Liver (tissue), 9 donors: ENCODE data around the gene PCDHGB5. TPM values are rescaled to one million over a fixed set of nuclear protein-coding genes. Genes with fewer than 3 reads are reported as not detected.
A peak's percentile ranks its signal among the peaks of the same experiment; 100 is the strongest.

ENCODE experiments used
- DNase-seq: peaks from one replicate; pipeline ENCODE4 v3.0.0-alpha.2; 2017; ENCODE audit warnings: low spot score
- H3K27ac ChIP-seq, 2 donors: one replicate each; pipeline ENCODE4 v1.7.0; 2013; ENCODE audit warnings: inconsistent platforms in 2 of 2, low read length in 2 of 2, control low read depth in 1 of 2, low read depth in 1 of 2, mild to moderate bottlenecking in 1 of 2
- H3K27me3 ChIP-seq, 4 donors: one replicate each; pipeline versions ENCODE4 v1.6.1 to v1.7.0; 2013; ENCODE audit warnings: low read length in 3 of 4, inconsistent platforms in 1 of 4, mild to moderate bottlenecking in 1 of 4, moderate library complexity in 1 of 4; ENCODE audit not compliant: control insufficient read depth in 4 of 4, insufficient read depth in 4 of 4
- H3K36me3 ChIP-seq, 4 donors: one replicate each; pipeline versions ENCODE4 v1.6.1 to v1.7.0; 2013; ENCODE audit warnings: low read length in 3 of 4, mild to moderate bottlenecking in 3 of 4, low read depth in 1 of 4, moderate library complexity in 1 of 4; ENCODE audit not compliant: control insufficient read depth in 4 of 4, insufficient read depth in 3 of 4
- H3K4me1 ChIP-seq, 4 donors: one replicate each; pipeline versions ENCODE4 v1.6.1 to v1.7.0; 2013; ENCODE audit warnings: low read length in 3 of 4, mild to moderate bottlenecking in 3 of 4, moderate library complexity in 1 of 4; ENCODE audit not compliant: control insufficient read depth in 4 of 4, insufficient read depth in 4 of 4
- H3K4me3 ChIP-seq, 3 donors: one replicate each; pipeline versions ENCODE4 v1.6.1 to v1.7.0; 2013; ENCODE audit warnings: low read length in 3 of 3, control low read depth in 1 of 3, low read depth in 1 of 3, mild to moderate bottlenecking in 1 of 3
- H3K9ac ChIP-seq, 2 donors: one replicate each; pipeline ENCODE4 v1.7.0; 2013; ENCODE audit warnings: low read length in 2 of 2, mild to moderate bottlenecking in 2 of 2, moderate library complexity in 2 of 2, control low read depth in 1 of 2, low read depth in 1 of 2
- H3K9me3 ChIP-seq, 4 donors: one replicate each; pipeline versions ENCODE4 v1.6.1 to v1.7.0; 2013; ENCODE audit warnings: low read length in 3 of 4; ENCODE audit not compliant: control insufficient read depth in 4 of 4
- EGR1 ChIP-seq, 2 donors: IDR thresholded peaks; 2 replicates each; pipeline ENCODE4 v1.6.1; 2016 to 2018; ENCODE audit warnings: antibody characterized with exemption in 2 of 2, low read depth in 2 of 2
- FOXA1 ChIP-seq: IDR thresholded peaks from 2 replicates; pipeline ENCODE4 v1.6.1; 2016; ENCODE audit warnings: antibody characterized with exemption
- FOXA2 ChIP-seq: IDR thresholded peaks from 2 replicates; pipeline ENCODE4 v1.6.1; 2016; ENCODE audit warnings: antibody characterized with exemption
- GABPA ChIP-seq, 2 donors: IDR thresholded peaks in 1 of 2; conservative IDR thresholded peaks in 1 of 2; 2 replicates each; pipeline ENCODE4 v1.6.1; 2016; ENCODE audit warnings: antibody characterized with exemption in 2 of 2, mild to moderate bottlenecking in 1 of 2, moderate library complexity in 1 of 2
- HNF4A ChIP-seq, 2 donors: conservative IDR thresholded peaks; 2 replicates each; pipeline ENCODE4 v1.6.1; 2016; ENCODE audit warnings: antibody characterized with exemption in 2 of 2, mild to moderate bottlenecking in 2 of 2
- HNF4G ChIP-seq: IDR thresholded peaks from 2 replicates; pipeline ENCODE4 v1.6.1; 2016; ENCODE audit warnings: antibody characterized with exemption
- JUND ChIP-seq, 2 donors: IDR thresholded peaks; 2 replicates each; pipeline ENCODE4 v1.6.1; 2016; ENCODE audit warnings: antibody characterized with exemption in 2 of 2
- NR2F2 ChIP-seq: IDR thresholded peaks from 2 replicates; pipeline ENCODE4 v1.6.1; 2016; ENCODE audit warnings: antibody characterized with exemption
- RAD21 ChIP-seq, 2 donors: IDR thresholded peaks; 2 replicates each; pipeline ENCODE4 v1.6.1; 2016; ENCODE audit warnings: antibody characterized with exemption in 2 of 2, mild to moderate bottlenecking in 2 of 2
- RXRA ChIP-seq, 2 donors: IDR thresholded peaks; 2 replicates each; pipeline ENCODE4 v1.6.1; 2017 to 2018; ENCODE audit warnings: antibody characterized with exemption in 2 of 2, mild to moderate bottlenecking in 1 of 2
- SP1 ChIP-seq: IDR thresholded peaks from 2 replicates; pipeline ENCODE4 v1.6.1; 2018; ENCODE audit warnings: antibody characterized with exemption, mild to moderate bottlenecking
- TAF1 ChIP-seq: conservative IDR thresholded peaks from 2 replicates; pipeline ENCODE4 v1.6.1; 2016; ENCODE audit warnings: antibody characterized with exemption, mild to moderate bottlenecking
- YY1 ChIP-seq: IDR thresholded peaks from 2 replicates; pipeline ENCODE4 v1.6.1; 2016; ENCODE audit warnings: antibody characterized with exemption, mild to moderate bottlenecking
- WGBS: extraction: QIAGEN DNeasy Blood & Tissue Kit; methylation state at CpG from one replicate; pipeline ENCODE4 v1.1.7; 2013; 5-methylcytosine and 5-hydroxymethylcytosine counted together
- polyA plus RNA-seq, 2 donors: library from polyadenylated mRNA; stranded (reverse) in 1 of 2; unstranded in 1 of 2; fragments of 200-250 nt in 1 of 2; fragments of >200 nt in 1 of 2; fragmentation: Nextera tagmentation in 1 of 2; extraction: Ambion mirVana in 1 of 2; gene quantifications; one replicate each; pipeline versions ENCODE4 v1.2.1 to v1.2.3, GENCODE V29; 2013 to 2015
- total RNA-seq, 2 donors: library from RNA; depleted of rRNA; stranded (reverse); fragments of >200 nt; gene quantifications; one replicate each; pipeline ENCODE4 v1.2.3, GENCODE V29; 2014
- TF ChIP-seq, protein P1 (sequence below): IDR thresholded peaks from 2 replicates; pipeline ENCODE4 v1.6.1; 2016; ENCODE audit warnings: antibody characterized with exemption
- TF ChIP-seq, protein P2 (sequence below): IDR thresholded peaks from 2 replicates; pipeline ENCODE4 v1.6.1; 2016; ENCODE audit warnings: antibody characterized with exemption, mild to moderate bottlenecking
- TF ChIP-seq, protein P3 (sequence below): IDR thresholded peaks from 2 replicates; pipeline ENCODE4 v1.6.1; 2016; ENCODE audit warnings: antibody characterized with exemption
- TF ChIP-seq, protein P4 (sequence below): IDR thresholded peaks from 2 replicates; pipeline ENCODE4 v1.6.1; 2016; ENCODE audit warnings: antibody characterized with exemption
- TF ChIP-seq, protein P5 (sequence below): fragments of 150-350 bp; IDR thresholded peaks from 2 replicates; pipeline ENCODE4 v1.5.1; 2017; ENCODE audit warnings: improper control_type of control experiment, low read depth, low read length; ENCODE audit not compliant: missing input control
- donor health status: healthy.
- donor health status: healthy.
- donor health status: healthy.
- donor health status: healthy.
- donor health status: healthy.

Gene PCDHGB5
- total and polyA plus RNA-seq, 4 donors: 0.76 to 3.8 (median 2.3) TPM

DNA sequence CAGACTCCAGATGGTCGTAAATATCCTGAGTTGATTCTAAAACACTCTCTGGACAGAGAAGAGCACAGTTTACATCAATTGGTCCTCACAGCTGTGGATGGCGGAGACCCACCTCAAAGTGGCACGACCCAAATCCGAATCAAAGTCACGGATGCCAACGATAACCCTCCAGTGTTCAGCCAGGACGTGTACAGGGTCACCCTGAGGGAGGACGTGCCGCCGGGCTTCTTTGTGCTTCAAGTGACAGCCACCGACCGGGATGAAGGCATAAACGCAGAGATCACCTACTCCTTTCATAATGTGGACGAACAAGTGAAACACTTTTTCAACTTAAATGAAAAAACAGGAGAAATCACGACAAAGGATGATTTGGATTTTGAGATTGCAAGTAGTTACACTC lies 37.1 kb upstream of the PCDHGB5 start:
- WGBS: 29% methylated on average over 15 of the region's 15 CpGs
- TF ChIP-seq HNF4A (conservative IDR thresholded peaks at IDR 0.05): no peak
- TF ChIP-seq EGR1 (IDR thresholded peaks at IDR 0.05; ENCODE audit: low read depth in 2 of 2): no peak
- no peak for TF ChIP-seq SP1
- no peak for TF ChIP-seq TAF1
- TF ChIP-seq FOXA2: no peak
- TF ChIP-seq, protein P1, sequence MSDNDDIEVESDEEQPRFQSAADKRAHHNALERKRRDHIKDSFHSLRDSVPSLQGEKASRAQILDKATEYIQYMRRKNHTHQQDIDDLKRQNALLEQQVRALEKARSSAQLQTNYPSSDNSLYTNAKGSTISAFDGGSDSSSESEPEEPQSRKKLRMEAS: no peak
- TF ChIP-seq RXRA (IDR thresholded peaks at IDR 0.05): no peak
- TF ChIP-seq, protein P2, sequence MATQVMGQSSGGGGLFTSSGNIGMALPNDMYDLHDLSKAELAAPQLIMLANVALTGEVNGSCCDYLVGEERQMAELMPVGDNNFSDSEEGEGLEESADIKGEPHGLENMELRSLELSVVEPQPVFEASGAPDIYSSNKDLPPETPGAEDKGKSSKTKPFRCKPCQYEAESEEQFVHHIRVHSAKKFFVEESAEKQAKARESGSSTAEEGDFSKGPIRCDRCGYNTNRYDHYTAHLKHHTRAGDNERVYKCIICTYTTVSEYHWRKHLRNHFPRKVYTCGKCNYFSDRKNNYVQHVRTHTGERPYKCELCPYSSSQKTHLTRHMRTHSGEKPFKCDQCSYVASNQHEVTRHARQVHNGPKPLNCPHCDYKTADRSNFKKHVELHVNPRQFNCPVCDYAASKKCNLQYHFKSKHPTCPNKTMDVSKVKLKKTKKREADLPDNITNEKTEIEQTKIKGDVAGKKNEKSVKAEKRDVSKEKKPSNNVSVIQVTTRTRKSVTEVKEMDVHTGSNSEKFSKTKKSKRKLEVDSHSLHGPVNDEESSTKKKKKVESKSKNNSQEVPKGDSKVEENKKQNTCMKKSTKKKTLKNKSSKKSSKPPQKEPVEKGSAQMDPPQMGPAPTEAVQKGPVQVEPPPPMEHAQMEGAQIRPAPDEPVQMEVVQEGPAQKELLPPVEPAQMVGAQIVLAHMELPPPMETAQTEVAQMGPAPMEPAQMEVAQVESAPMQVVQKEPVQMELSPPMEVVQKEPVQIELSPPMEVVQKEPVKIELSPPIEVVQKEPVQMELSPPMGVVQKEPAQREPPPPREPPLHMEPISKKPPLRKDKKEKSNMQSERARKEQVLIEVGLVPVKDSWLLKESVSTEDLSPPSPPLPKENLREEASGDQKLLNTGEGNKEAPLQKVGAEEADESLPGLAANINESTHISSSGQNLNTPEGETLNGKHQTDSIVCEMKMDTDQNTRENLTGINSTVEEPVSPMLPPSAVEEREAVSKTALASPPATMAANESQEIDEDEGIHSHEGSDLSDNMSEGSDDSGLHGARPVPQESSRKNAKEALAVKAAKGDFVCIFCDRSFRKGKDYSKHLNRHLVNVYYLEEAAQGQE: no peak
- no peak for TF ChIP-seq GABPA (IDR thresholded peaks at IDR 0.05 in 1 of 2, conservative IDR thresholded peaks at IDR 0.05 in 1 of 2)
- TF ChIP-seq FOXA1: no peak
- no peak for TF ChIP-seq JUND (IDR thresholded peaks at IDR 0.05)
- no peak for DNase-seq
- Histone ChIP-seq H3K9me3 (peaks cover 39 to 88% (median 67%) of the 10 kb centered on the region in 4 donors), H3K4me3 (peak overlapping the region in 2 of 3 donors; percentile 37 to 42), H3K27me3 (peaks cover 0 to 2% (median 0%) of the 10 kb centered on the region in 4 donors), H3K27ac (no peak overlapping the region), H3K36me3 (no peaks in the 10 kb centered on the region), H3K9ac (no peak overlapping the region), H3K4me1 (no peaks in the 10 kb centered on the region)

DNA sequence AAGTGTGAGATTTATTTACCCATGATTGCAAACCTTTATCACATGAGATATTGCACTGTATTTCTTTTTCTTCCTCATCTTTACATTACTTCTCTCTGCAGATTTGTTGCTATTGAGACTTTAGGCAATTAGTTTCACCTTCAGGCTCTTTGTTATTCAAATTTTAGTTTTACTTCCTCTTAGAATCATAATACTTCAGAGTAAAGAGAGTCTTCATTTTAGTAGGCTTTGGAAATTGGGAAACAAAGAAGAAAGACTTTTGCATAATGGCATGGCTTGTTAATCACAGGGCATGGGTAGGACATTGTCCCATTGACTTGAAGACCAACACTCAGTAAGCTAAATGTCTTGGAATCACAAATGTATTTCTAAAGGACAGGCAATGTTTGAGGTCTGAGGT lies 35.0 kb upstream of the PCDHGB5 start:
- DNase-seq: no peak
- TF ChIP-seq EGR1 (IDR thresholded peaks at IDR 0.05; ENCODE audit: low read depth in 2 of 2) (no peak), NR2F2 (no peak), FOXA1 (no peak), TAF1 (no peak), FOXA2 (no peak), HNF4G (no peak), RAD21 (IDR thresholded peaks at IDR 0.05) (no peak), HNF4A (conservative IDR thresholded peaks at IDR 0.05) (no peak), YY1 (no peak), GABPA (IDR thresholded peaks at IDR 0.05 in 1 of 2, conservative IDR thresholded peaks at IDR 0.05 in 1 of 2) (no peak), SP1 (no peak), JUND (IDR thresholded peaks at IDR 0.05) (no peak), RXRA (IDR thresholded peaks at IDR 0.05) (no peak)
- TF ChIP-seq, protein P2: no peak
- TF ChIP-seq, protein P3, sequence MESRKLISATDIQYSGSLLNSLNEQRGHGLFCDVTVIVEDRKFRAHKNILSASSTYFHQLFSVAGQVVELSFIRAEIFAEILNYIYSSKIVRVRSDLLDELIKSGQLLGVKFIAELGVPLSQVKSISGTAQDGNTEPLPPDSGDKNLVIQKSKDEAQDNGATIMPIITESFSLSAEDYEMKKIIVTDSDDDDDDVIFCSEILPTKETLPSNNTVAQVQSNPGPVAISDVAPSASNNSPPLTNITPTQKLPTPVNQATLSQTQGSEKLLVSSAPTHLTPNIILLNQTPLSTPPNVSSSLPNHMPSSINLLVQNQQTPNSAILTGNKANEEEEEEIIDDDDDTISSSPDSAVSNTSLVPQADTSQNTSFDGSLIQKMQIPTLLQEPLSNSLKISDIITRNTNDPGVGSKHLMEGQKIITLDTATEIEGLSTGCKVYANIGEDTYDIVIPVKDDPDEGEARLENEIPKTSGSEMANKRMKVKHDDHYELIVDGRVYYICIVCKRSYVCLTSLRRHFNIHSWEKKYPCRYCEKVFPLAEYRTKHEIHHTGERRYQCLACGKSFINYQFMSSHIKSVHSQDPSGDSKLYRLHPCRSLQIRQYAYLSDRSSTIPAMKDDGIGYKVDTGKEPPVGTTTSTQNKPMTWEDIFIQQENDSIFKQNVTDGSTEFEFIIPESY: no peak
- TF ChIP-seq, protein P4, sequence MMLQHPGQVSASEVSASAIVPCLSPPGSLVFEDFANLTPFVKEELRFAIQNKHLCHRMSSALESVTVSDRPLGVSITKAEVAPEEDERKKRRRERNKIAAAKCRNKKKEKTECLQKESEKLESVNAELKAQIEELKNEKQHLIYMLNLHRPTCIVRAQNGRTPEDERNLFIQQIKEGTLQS: no peak
- TF ChIP-seq, protein P1: no peak
- TF ChIP-seq, protein P5, sequence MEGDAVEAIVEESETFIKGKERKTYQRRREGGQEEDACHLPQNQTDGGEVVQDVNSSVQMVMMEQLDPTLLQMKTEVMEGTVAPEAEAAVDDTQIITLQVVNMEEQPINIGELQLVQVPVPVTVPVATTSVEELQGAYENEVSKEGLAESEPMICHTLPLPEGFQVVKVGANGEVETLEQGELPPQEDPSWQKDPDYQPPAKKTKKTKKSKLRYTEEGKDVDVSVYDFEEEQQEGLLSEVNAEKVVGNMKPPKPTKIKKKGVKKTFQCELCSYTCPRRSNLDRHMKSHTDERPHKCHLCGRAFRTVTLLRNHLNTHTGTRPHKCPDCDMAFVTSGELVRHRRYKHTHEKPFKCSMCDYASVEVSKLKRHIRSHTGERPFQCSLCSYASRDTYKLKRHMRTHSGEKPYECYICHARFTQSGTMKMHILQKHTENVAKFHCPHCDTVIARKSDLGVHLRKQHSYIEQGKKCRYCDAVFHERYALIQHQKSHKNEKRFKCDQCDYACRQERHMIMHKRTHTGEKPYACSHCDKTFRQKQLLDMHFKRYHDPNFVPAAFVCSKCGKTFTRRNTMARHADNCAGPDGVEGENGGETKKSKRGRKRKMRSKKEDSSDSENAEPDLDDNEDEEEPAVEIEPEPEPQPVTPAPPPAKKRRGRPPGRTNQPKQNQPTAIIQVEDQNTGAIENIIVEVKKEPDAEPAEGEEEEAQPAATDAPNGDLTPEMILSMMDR: no peak
- H3K9me3 ChIP-seq: peaks cover 42 to 79% (median 60%) of the 10 kb centered on the region in 4 donors
- H3K27ac ChIP-seq: no peak overlapping the region
- H3K4me1 ChIP-seq: no peaks in the 10 kb centered on the region
- H3K4me3 ChIP-seq: no peak overlapping the region
- H3K27me3 ChIP-seq: peaks cover 0 to 5% (median 0%) of the 10 kb centered on the region in 4 donors
- no peak overlapping the region for H3K9ac ChIP-seq
- H3K36me3 ChIP-seq: no peaks in the 10 kb centered on the region
